Keratinocyte (primary cell): ENCODE data around the gene GAP43. TPM values are rescaled to one million over a fixed set of nuclear protein-coding genes. Genes with fewer than 3 reads are reported as not detected.

Experiments
- DNase-seq: peaks from one replicate; pipeline ENCODE4 v3.0.0-alpha.2; 2011; ENCODE audit warnings: low read depth, missing footprints, low spot score
- FAIRE-seq: peaks from 2 replicates; lab custom pipeline; 2011; peaks lifted over from hg19 to GRCh38; lab: Jason Lieb, UNC
- H2AFZ ChIP-seq: 2 replicates; pipeline ENCODE4 v1.6.0; 2012; ENCODE audit warnings: low read length, control low read depth, inconsistent platforms; ENCODE audit not compliant: control insufficient read depth
- H3K27ac ChIP-seq: 2 replicates; pipeline ENCODE4 v1.5.1; 2011; ENCODE audit warnings: low read length; ENCODE audit not compliant: control insufficient read depth, insufficient read depth
- H3K27me3 ChIP-seq: 3 replicates; pipeline ENCODE4 v1.6.0; 2011; ENCODE audit warnings: low read length; ENCODE audit not compliant: control insufficient read depth, insufficient read depth; ENCODE audit errors: extremely low read depth
- H3K36me3 ChIP-seq, 2 experiments: 2 replicates in 1 of 2; 3 replicates in 1 of 2; pipeline ENCODE4 v1.5.1; 2011; ENCODE audit warnings: low read length in 2 of 2, mild to moderate bottlenecking in 1 of 2; ENCODE audit not compliant: control insufficient read depth in 2 of 2, insufficient read depth in 2 of 2; ENCODE audit errors: extremely low read depth in 1 of 2
- H3K4me1 ChIP-seq: 3 replicates; pipeline ENCODE4 v1.5.1; 2011; ENCODE audit warnings: low read length; ENCODE audit not compliant: control insufficient read depth, insufficient read depth; ENCODE audit errors: extremely low read depth
- H3K4me2 ChIP-seq: 3 replicates; pipeline ENCODE4 v1.6.0; 2011; ENCODE audit warnings: low read depth, low read length; ENCODE audit not compliant: control insufficient read depth, insufficient read depth; ENCODE audit errors: extremely low read depth
- H3K4me3 ChIP-seq, 3 experiments: fragments of 200-600 bp in 1 of 3; sonication (generic) in 1 of 3; 2 replicates in 2 of 3; 3 replicates in 1 of 3; pipeline ENCODE4 v1.5.1; 2011 to 2016; ENCODE audit warnings: low read length in 3 of 3, mild to moderate bottlenecking in 3 of 3, control low read depth in 2 of 3, inconsistent platforms in 1 of 3, low read depth in 1 of 3, mixed read lengths in 1 of 3, mixed run types in 1 of 3, moderate library complexity in 1 of 3; ENCODE audit not compliant: control insufficient read depth in 2 of 3, insufficient read depth in 2 of 3; ENCODE audit errors: extremely low read depth in 1 of 3
- H3K79me2 ChIP-seq: 2 replicates; pipeline ENCODE4 v1.6.0; 2012; ENCODE audit warnings: low read length; ENCODE audit not compliant: control insufficient read depth, insufficient read depth
- H3K9ac ChIP-seq: 3 replicates; pipeline ENCODE4 v1.6.0; 2011; ENCODE audit warnings: low read length; ENCODE audit not compliant: control insufficient read depth, insufficient read depth; ENCODE audit errors: extremely low read depth
- H3K9me1 ChIP-seq: 3 replicates; pipeline ENCODE4 v1.6.0; 2011; ENCODE audit warnings: low read length; ENCODE audit not compliant: control insufficient read depth, insufficient read depth; ENCODE audit errors: extremely low read depth
- H3K9me3 ChIP-seq: 2 replicates; pipeline ENCODE4 v1.5.1; 2012; ENCODE audit warnings: low read depth, low read length; ENCODE audit not compliant: control insufficient read depth
- H4K20me1 ChIP-seq: 3 replicates; pipeline ENCODE4 v1.6.0; 2011; ENCODE audit warnings: low read length; ENCODE audit not compliant: control insufficient read depth, insufficient read depth; ENCODE audit errors: extremely low read depth
- CTCF ChIP-seq, 3 experiments: IDR thresholded peaks in 1 of 3; conservative IDR thresholded peaks in 1 of 3; optimal IDR thresholded peaks in 1 of 3; 2 replicates in 2 of 3; 3 replicates in 1 of 3; pipeline versions ENCODE3 to v1.5.1; 2011; ENCODE audit warnings: low read length in 3 of 3, mild to moderate bottlenecking in 3 of 3, moderate library complexity in 2 of 3, control low read depth in 1 of 3, inconsistent platforms in 1 of 3; ENCODE audit not compliant: insufficient read depth in 2 of 3; ENCODE audit errors: extremely low read depth in 1 of 3
- EZH2 ChIP-seq: IDR thresholded peaks from one replicate; pipeline ENCODE4 v1.6.1; 2012; ENCODE audit warnings: inconsistent platforms, mild to moderate bottlenecking, low read length, moderate library complexity
- dilution Hi-C: fragments of 300-500 bp; cut with MboI; formaldehyde crosslinking; loops from one replicate; pipeline ENCODE4 v1.7.0; 2020; ENCODE audit warnings: low sequenced_read_pairs; ENCODE audit not compliant: extremely low pct_ligation_motif_present
- polyA plus RNA-seq, 5 experiments: library from polyadenylated mRNA; depleted of rRNA in 3 of 5; stranded (reverse) in 3 of 5; stranded (forward) in 1 of 5; unstranded in 1 of 5; fragments of >200 nt; gene quantifications; 1 replicate in 1 of 5; 2 replicates in 3 of 5; 3 replicates in 1 of 5; pipeline versions ENCODE4 v1.2.1 to v1.2.3, GENCODE V29; 2011 to 2012; ENCODE audit warnings: missing spikeins in 2 of 5, low read depth in 1 of 5, low replicate concordance in 1 of 5

GAP43 gene
- polyA plus RNA-seq, 1 donor (not counting 4 experiments of a cell fraction or from before 2014, with no cell fraction given), result not detected

GRCh38 chr3:115667738-115668065 lies 44.4 kb downstream of the GAP43 start:
- DNase-seq, result no peak

GRCh38 chr3:115670911-115671310 lies 47.6 kb downstream of the GAP43 start:
- Histone ChIP-seq H3K9me1 (no peaks in the 10 kb centered on the region), H3K4me1 (peaks cover 7% of the 10 kb centered on the region), H3K27me3 (peaks cover 6% of the 10 kb centered on the region), H3K79me2 (no peaks in the 10 kb centered on the region), H3K27ac (no peak overlapping the region), H3K4me3 (no peak overlapping the region), H3K9ac (no peak overlapping the region), H3K36me3 (no peaks in the 10 kb centered on the region), H4K20me1 (no peaks in the 10 kb centered on the region), H3K4me2 (no peak overlapping the region), H2AFZ (no peak overlapping the region), H3K9me3 (no peaks in the 10 kb centered on the region)
- dilution Hi-C loops, result no loop called here
- TF ChIP-seq CTCF (optimal IDR thresholded peaks at IDR 0.05 in 1 of 3, IDR thresholded peaks at IDR 0.05 in 1 of 3, conservative IDR thresholded peaks at IDR 0.05 in 1 of 3; ENCODE audit: extremely low read depth in 1 of 3, insufficient read depth in 2 of 3, low read length in 3 of 3), result no peak
- DNase-seq (no peak), FAIRE-seq (no peak)

More at GRCh38 chr3:115667738-115668065, 44.4 kb downstream of the GAP43 start:
- TF ChIP-seq CTCF (optimal IDR thresholded peaks at IDR 0.05 in 1 of 3, IDR thresholded peaks at IDR 0.05 in 1 of 3, conservative IDR thresholded peaks at IDR 0.05 in 1 of 3; ENCODE audit: extremely low read depth in 1 of 3, insufficient read depth in 2 of 3, low read length in 3 of 3) (no peak), EZH2 (no peak)
- Histone ChIP-seq H3K79me2 (no peaks in the 10 kb centered on the region), H3K36me3 (no peaks in the 10 kb centered on the region), H3K9me3 (no peaks in the 10 kb centered on the region), H3K4me3 (no peak overlapping the region), H2AFZ (no peak overlapping the region), H4K20me1 (no peaks in the 10 kb centered on the region), H3K27me3 (no peaks in the 10 kb centered on the region), H3K9me1 (no peaks in the 10 kb centered on the region), H3K4me2 (no peak overlapping the region), H3K27ac (no peak overlapping the region), H3K4me1 (peaks cover 7% of the 10 kb centered on the region), H3K9ac (no peak overlapping the region)
- no peak for FAIRE-seq
- dilution Hi-C loops, result no loop called here
